ENCODE measurements around the gene VAMP8. TPM values are rescaled to one million over a fixed set of nuclear protein-coding genes. Genes with fewer than 3 reads are reported as not detected.
A peak's percentile ranks its signal among the peaks of the same experiment; 100 is the strongest.
"Not testable (repeated sequence)": the region's sequence is repeated elsewhere in the genome, so short reads cannot be mapped to it uniquely, and the experiment has no call there.

VAMP8 gene
- total RNA-seq, 1 donor from 2014 or later, result 0.52 TPM

DNA sequence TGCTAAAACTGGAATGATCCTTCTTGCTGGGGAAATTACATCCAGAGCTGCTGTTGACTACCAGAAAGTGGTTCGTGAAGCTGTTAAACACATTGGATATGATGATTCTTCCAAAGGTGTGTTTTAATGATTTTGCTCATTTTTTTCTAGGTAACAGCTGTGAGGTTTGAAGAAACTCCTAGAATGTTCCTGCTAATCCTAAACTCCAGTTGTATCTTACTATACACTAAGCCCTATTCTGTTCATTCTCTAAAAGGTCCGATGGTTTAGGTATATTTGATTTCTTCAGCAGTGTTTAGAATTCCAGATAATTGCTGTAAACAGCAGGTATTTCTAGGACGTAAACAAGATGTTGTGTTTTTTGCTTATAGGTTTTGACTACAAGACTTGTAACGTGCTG, 36.1 kb upstream of the VAMP8 start:
- Histone ChIP-seq H3K9ac (no peak overlapping the region), H3K36me3 (peaks cover 30% of the 10 kb centered on the region)
- peak overlapping the region; percentile 97 for H3K4me3 Mint-ChIP-seq

GRCh38 chr2:85541753-85542457, 35.5 kb upstream of the VAMP8 start:
- Histone ChIP-seq H4K20me1 (ENCODE audit: low read depth) (peaks cover 72% of the 10 kb centered on the region), H3K9me3 (ENCODE audit: low read depth) (no peaks in the 10 kb centered on the region), H3K27me3 (no peaks in the 10 kb centered on the region), H3K4me2 (peak overlapping the region; percentile 89), H3K9ac (no peak overlapping the region), H3K27ac (no peak overlapping the region), H3K4me3 (peak overlapping the region; percentile 72), H3F3A (ENCODE audit: low read depth) (peaks cover 84% of the 10 kb centered on the region), H3K4me1 (peaks cover 40% of the 10 kb centered on the region), H2AFZ (replicated peaks) (no peak overlapping the region), H3K79me2 (ENCODE audit: low read depth) (peaks cover 63% of the 10 kb centered on the region), H3K36me3 (peaks cover 30% of the 10 kb centered on the region)
- TF ChIP-seq EZH2 (IDR thresholded peaks at IDR 0.05) (no peak), EZH2phosphoT487 (IDR thresholded peaks at IDR 0.05) (no peak)
- TF ChIP-seq, protein P1, sequence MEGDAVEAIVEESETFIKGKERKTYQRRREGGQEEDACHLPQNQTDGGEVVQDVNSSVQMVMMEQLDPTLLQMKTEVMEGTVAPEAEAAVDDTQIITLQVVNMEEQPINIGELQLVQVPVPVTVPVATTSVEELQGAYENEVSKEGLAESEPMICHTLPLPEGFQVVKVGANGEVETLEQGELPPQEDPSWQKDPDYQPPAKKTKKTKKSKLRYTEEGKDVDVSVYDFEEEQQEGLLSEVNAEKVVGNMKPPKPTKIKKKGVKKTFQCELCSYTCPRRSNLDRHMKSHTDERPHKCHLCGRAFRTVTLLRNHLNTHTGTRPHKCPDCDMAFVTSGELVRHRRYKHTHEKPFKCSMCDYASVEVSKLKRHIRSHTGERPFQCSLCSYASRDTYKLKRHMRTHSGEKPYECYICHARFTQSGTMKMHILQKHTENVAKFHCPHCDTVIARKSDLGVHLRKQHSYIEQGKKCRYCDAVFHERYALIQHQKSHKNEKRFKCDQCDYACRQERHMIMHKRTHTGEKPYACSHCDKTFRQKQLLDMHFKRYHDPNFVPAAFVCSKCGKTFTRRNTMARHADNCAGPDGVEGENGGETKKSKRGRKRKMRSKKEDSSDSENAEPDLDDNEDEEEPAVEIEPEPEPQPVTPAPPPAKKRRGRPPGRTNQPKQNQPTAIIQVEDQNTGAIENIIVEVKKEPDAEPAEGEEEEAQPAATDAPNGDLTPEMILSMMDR (IDR thresholded peaks at IDR 0.05), result no peak
- no peak for DNase-seq (ENCODE audit: low spot score)
- Mint-ChIP-seq H3K27me3 (ENCODE audit: insufficient read depth, low read depth) (peaks cover 5% of the 10 kb centered on the region), H3K36me3 (peaks cover 38% of the 10 kb centered on the region), H3K9me3 (no peaks in the 10 kb centered on the region), H3K4me1 (peaks cover 54% of the 10 kb centered on the region), H3K27ac (no peak overlapping the region), H3K4me3 (peak overlapping the region; percentile 16)

More for the DNA sequence above, 36.1 kb upstream of the VAMP8 start:
- Histone ChIP-seq H4K20me1 (ENCODE audit: low read depth) (peaks cover 66% of the 10 kb centered on the region), H3F3A (ENCODE audit: low read depth) (peaks cover 78% of the 10 kb centered on the region), H3K4me1 (peaks cover 43% of the 10 kb centered on the region), H3K79me2 (ENCODE audit: low read depth) (peaks cover 69% of the 10 kb centered on the region), H3K9me3 (ENCODE audit: low read depth) (no peaks in the 10 kb centered on the region), H2AFZ (replicated peaks) (no peak overlapping the region), H3K4me2 (peak overlapping the region; percentile 89), H3K27ac (no peak overlapping the region), H3K4me3 (peak overlapping the region; percentile 72), H3K27me3 (no peaks in the 10 kb centered on the region)
- Mint-ChIP-seq H3K9me3 (no peaks in the 10 kb centered on the region), H3K27ac (no peak overlapping the region), H3K4me1 (peaks cover 60% of the 10 kb centered on the region), H3K36me3 (peaks cover 38% of the 10 kb centered on the region), H3K27me3 (ENCODE audit: insufficient read depth, low read depth) (peaks cover 5% of the 10 kb centered on the region)
- TF ChIP-seq EZH2 (IDR thresholded peaks at IDR 0.05) (no peak), EZH2phosphoT487 (IDR thresholded peaks at IDR 0.05) (no peak)
- TF ChIP-seq, protein P1 (IDR thresholded peaks at IDR 0.05), result no peak
- no peak for DNase-seq (ENCODE audit: low spot score)

DNA sequence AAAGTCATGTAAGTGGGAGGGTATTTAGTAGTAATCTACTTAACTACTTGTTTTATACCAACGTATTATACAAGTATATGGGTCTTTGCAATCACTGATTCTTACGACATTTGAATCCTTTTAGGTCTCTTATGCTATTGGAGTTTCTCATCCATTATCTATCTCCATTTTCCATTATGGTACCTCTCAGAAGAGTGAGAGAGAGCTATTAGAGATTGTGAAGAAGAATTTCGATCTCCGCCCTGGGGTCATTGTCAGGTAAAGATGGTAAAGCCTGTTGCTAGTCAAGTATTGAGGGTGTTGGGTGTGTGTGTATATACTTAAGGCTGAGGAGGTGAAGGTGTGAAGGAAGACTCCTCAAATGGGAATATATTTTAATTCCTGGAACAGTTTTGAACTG, 34.6 kb upstream of the VAMP8 start:
- no peak for DNase-seq (ENCODE audit: low spot score)
- Histone ChIP-seq H3K27ac (peak overlapping the region; percentile 53), H3K9me3 (ENCODE audit: low read depth) (no peaks in the 10 kb centered on the region), H3K36me3 (peaks cover 30% of the 10 kb centered on the region), H3K4me1 (peaks cover 31% of the 10 kb centered on the region), H3K27me3 (no peaks in the 10 kb centered on the region), H2AFZ (replicated peaks) (no peak overlapping the region), H4K20me1 (ENCODE audit: low read depth) (peaks cover 74% of the 10 kb centered on the region), H3K4me3 (no peak overlapping the region), H3K9ac (no peak overlapping the region), H3K79me2 (ENCODE audit: low read depth) (peaks cover 54% of the 10 kb centered on the region), H3K4me2 (no peak overlapping the region), H3F3A (ENCODE audit: low read depth) (peaks cover 87% of the 10 kb centered on the region)
- Mint-ChIP-seq H3K4me1 (peaks cover 45% of the 10 kb centered on the region), H3K27ac (no peak overlapping the region), H3K36me3 (peaks cover 39% of the 10 kb centered on the region), H3K27me3 (ENCODE audit: insufficient read depth, low read depth) (peaks cover 7% of the 10 kb centered on the region), H3K9me3 (no peaks in the 10 kb centered on the region), H3K4me3 (peak overlapping the region; percentile 16)
- no peak for TF ChIP-seq EZH2phosphoT487 (IDR thresholded peaks at IDR 0.05)
- TF ChIP-seq EZH2 (IDR thresholded peaks at IDR 0.05), result no peak
- TF ChIP-seq, protein P1 (IDR thresholded peaks at IDR 0.05), result no peak

DNA sequence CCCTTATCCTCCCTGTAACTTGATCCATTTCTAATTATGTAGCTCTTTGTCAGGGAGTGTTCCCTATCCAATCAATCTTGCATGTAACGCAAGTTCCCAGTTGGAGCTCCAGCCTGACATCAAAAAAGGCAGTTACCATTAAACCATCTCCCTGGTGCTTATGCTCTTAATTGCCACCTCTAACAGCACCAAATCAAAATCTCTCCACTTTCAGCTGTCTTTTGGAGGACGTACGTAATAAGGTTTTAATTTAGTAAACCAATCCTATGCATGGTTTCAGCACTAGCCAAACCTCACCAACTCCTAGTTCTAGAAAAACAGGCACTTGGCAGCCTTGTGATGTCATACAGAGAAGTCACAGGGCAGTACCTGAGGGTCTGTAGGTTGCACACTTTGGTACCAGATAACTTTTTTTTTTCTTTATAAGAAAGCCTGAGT, 33.1 kb upstream of the VAMP8 start:
- Histone ChIP-seq H3K4me1 (peaks cover 25% of the 10 kb centered on the region), H3K36me3 (peaks cover 30% of the 10 kb centered on the region), H4K20me1 (ENCODE audit: low read depth) (peaks cover 79% of the 10 kb centered on the region), H3K27ac (peak overlapping the region; percentile 74), H3K79me2 (ENCODE audit: low read depth) (peaks cover 44% of the 10 kb centered on the region), H3F3A (ENCODE audit: low read depth) (peaks cover 91% of the 10 kb centered on the region)
- H3K9me3 Mint-ChIP-seq; H2AFZ ChIP-seq (replicated peaks); H3K4me2 ChIP-seq; H3K4me3 ChIP-seq; H3K27me3 ChIP-seq; H3K27me3 Mint-ChIP-seq (ENCODE audit: insufficient read depth, low read depth); DNase-seq (ENCODE audit: low spot score); H3K9me3 ChIP-seq (ENCODE audit: low read depth); H3K27ac Mint-ChIP-seq; H3K9ac ChIP-seq; H3K4me3 Mint-ChIP-seq: not testable (repeated sequence)
- H3K36me3 Mint-ChIP-seq, result peaks cover 39% of the 10 kb centered on the region
- H3K4me1 Mint-ChIP-seq, result peaks cover 41% of the 10 kb centered on the region

- not testable (repeated sequence) for H3K27me3 ChIP-seq; H3K4me2 ChIP-seq; H3K9me3 Mint-ChIP-seq; H3K27me3 Mint-ChIP-seq (ENCODE audit: insufficient read depth, low read depth); H3K27ac Mint-ChIP-seq; H3K9me3 ChIP-seq (ENCODE audit: low read depth); H3K4me3 Mint-ChIP-seq; DNase-seq (ENCODE audit: low spot score); H3K9ac ChIP-seq; H2AFZ ChIP-seq (replicated peaks); H3K4me3 ChIP-seq
- Histone ChIP-seq H3K79me2 (ENCODE audit: low read depth) (peaks cover 36% of the 10 kb centered on the region), H4K20me1 (ENCODE audit: low read depth) (peaks cover 71% of the 10 kb centered on the region), H3K36me3 (peaks cover 30% of the 10 kb centered on the region), H3K27ac (peak overlapping the region; percentile 74), H3K4me1 (peaks cover 25% of the 10 kb centered on the region), H3F3A (ENCODE audit: low read depth) (peaks cover 87% of the 10 kb centered on the region)
- peaks cover 40% of the 10 kb centered on the region for H3K4me1 Mint-ChIP-seq
- H3K36me3 Mint-ChIP-seq, result peaks cover 40% of the 10 kb centered on the region
Measured at GRCh38 chr2:85544915-85545779, 32.2 kb upstream of the VAMP8 start.

All from neural progenitor cell (in vitro differentiated cells).